ENCODE measurements around the gene DDR2. TPM values are rescaled to one million over a fixed set of nuclear protein-coding genes. Genes with fewer than 3 reads are reported as not detected.

DDR2 gene
- total RNA-seq, 2 donors from 2014 or later: 14.2 to 27.0 TPM

DNA sequence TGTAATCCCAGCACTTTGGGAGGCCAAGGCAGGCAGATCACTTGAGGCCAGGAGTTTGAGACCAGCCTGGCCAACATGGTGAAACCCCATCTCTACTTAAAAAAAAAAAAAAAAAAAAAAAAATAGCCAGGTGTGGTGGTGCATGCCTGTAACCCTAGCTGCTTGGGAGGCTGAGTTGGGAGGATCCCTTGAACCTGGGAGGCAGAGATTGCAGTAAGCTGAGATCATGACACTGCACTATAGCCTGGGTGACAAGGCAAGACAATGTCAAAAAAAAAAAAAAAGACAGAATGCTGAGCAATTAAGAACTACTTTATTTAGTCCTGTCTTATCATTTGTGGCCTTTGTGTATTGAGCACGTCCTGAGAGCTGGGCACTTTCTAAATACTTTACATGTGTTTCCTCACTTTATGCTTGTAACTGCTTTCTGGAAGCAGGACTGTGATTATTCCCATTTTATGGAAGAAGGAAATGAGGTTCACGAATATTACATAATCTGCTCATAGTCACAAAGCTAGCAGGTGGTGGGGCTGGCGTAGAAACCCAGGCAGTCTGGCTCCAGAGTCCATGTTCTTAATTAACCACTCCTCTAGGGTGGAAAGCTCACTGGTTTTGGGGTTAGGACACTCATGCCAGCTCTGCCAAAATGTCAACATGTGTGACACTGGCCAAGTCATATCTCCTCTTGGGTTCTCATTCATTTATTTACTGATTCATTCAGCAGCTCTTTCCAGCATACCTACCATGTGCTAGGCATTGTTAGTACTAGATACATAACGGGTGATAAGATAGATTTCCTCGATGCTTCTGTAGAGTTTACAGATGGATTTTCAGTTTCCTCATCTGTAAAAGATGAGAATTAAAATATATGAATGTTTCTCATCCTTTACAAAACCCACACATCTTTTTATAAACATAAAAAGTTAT is 57.7 kb downstream of the DDR2 start:
- TF ChIP-seq, protein P1, sequence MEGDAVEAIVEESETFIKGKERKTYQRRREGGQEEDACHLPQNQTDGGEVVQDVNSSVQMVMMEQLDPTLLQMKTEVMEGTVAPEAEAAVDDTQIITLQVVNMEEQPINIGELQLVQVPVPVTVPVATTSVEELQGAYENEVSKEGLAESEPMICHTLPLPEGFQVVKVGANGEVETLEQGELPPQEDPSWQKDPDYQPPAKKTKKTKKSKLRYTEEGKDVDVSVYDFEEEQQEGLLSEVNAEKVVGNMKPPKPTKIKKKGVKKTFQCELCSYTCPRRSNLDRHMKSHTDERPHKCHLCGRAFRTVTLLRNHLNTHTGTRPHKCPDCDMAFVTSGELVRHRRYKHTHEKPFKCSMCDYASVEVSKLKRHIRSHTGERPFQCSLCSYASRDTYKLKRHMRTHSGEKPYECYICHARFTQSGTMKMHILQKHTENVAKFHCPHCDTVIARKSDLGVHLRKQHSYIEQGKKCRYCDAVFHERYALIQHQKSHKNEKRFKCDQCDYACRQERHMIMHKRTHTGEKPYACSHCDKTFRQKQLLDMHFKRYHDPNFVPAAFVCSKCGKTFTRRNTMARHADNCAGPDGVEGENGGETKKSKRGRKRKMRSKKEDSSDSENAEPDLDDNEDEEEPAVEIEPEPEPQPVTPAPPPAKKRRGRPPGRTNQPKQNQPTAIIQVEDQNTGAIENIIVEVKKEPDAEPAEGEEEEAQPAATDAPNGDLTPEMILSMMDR (IDR thresholded peaks at IDR 0.05): no peak
- TF ChIP-seq POLR2A (IDR thresholded peaks at IDR 0.05) (no peak), POLR2AphosphoS5 (IDR thresholded peaks at IDR 0.05) (no peak)
- Histone ChIP-seq H3K4me1 (replicated peaks) (peaks cover 3% of the 10 kb centered on the region), H3K36me3 (no peaks in the 10 kb centered on the region), H3K27ac (peak overlapping the region; percentile 27 to 38), H3K4me3 (no peak overlapping the region), H3K9me3 (no peaks in the 10 kb centered on the region), H3K27me3 (replicated peaks; ENCODE audit: insufficient read depth) (no peaks in the 10 kb centered on the region)
- 73% methylated on average over 5 of the region's 5 CpGs for WGBS
- intact Hi-C loops (cut with DNase I): no loop called here
- no peak for DNase-seq (ENCODE audit: low spot score)

DNA sequence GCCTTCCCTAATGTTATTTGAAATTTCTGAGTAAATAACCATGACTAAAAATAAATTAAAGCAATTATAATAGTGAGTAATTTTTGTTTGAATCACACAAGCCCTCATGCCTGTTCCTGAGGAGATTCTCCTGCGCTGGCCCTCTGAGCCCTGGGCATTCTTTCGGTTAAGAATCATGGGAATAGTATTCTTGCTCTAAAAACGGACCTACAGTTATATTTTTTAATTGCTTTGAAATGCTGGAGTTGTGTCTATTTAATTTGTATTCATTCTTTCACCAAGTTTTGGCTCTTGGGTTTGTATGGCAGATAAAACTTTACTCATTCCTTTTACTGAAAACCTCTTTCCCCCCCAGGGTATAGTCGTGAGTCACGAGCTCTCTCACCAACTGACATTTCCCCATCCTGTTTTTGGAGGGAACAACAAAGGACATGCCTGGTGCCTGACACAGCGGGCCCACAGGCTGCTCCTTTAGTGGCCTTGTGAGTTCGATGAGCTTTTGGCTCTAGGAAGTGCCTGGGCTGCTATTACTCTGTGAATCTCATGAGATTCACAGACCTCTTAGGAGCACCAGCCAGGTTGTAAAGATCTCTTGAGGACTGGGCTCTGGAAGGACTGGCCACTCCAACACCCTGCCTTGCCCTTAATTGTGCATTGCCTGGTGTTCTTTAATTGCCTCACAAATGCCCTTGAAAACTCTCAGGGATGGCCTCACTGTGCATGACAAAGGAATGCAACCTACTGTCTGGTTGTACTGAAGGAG is 58.6 kb downstream of the DDR2 start:
- TF ChIP-seq, protein P1 (IDR thresholded peaks at IDR 0.05): no peak
- TF ChIP-seq POLR2AphosphoS5 (IDR thresholded peaks at IDR 0.05): peak; percentile 85
- Histone ChIP-seq H3K4me3 (no peak overlapping the region), H3K36me3 (no peaks in the 10 kb centered on the region), H3K9me3 (no peaks in the 10 kb centered on the region), H3K4me1 (replicated peaks) (peaks cover 6% of the 10 kb centered on the region), H3K27ac (peak overlapping the region; percentile 27 to 38), H3K27me3 (replicated peaks; ENCODE audit: insufficient read depth) (no peaks in the 10 kb centered on the region)
- intact Hi-C loops (cut with DNase I): no loop called here
- WGBS: 33% methylated on average over 7 of the region's 7 CpGs
- DNase-seq (ENCODE audit: low spot score): peak; percentile 68

DNA sequence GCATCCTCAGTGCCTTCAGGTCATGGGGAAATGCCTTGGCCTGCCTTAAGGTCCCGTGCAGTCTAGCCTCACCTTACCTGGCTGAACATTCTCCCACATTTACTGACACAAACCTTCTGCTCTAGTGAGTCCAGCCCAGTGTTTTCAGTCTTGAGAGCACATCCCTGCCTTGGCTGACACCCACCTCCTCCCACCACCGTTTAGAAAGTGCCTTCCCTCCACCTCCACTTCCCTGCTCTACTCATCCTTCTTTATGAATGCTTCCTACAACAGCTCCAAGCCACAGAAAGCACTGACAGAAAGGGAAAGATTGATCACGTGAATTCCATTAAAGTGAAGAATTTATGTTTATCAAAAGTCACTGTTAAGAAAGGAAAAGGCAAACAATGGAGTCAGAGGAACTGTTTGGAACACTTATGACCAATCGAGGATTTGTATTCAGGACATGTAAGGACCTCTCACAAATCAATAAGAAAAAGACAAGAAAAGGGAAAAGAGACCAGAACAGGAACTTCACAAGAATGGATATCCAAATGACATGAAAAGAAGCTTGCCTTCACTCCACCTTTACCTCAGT is 59.8 kb downstream of the DDR2 start:
- Histone ChIP-seq H3K4me1 (replicated peaks) (peaks cover 7% of the 10 kb centered on the region), H3K36me3 (no peaks in the 10 kb centered on the region), H3K27ac (no peak overlapping the region), H3K9me3 (no peaks in the 10 kb centered on the region), H3K4me3 (no peak overlapping the region), H3K27me3 (replicated peaks; ENCODE audit: insufficient read depth) (no peaks in the 10 kb centered on the region)
- 58% methylated on average over 4 of the region's 4 CpGs for WGBS
- no peak for TF ChIP-seq POLR2AphosphoS5 (IDR thresholded peaks at IDR 0.05)
- TF ChIP-seq, protein P1 (IDR thresholded peaks at IDR 0.05): no peak
- no peak for TF ChIP-seq POLR2A (IDR thresholded peaks at IDR 0.05)
- DNase-seq (ENCODE audit: low spot score): no peak
- intact Hi-C loops (cut with DNase I): no loop called here

DNA sequence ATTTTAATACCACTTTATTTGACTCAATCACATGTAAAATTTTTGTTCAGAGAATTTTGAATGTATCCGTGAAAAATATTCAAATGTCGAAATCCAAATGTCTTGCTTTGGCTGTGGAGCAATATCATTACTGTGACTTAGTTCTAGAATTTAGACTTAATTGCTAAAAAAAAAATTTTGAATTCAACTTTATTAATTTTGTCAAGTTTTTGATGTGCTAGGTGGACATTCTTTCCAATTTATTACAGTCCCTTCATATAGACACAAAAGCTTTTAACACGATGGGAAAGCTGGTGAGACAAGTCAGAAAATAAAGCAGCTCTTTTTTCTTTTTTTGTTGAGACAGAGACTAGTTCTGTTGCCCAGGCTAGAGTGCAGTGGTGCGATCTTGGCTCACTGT is 62.6 kb downstream of the DDR2 start:
- no peaks in the 10 kb centered on the region for H3K36me3 ChIP-seq
- TF ChIP-seq, protein P1 (IDR thresholded peaks at IDR 0.05): no peak
- TF ChIP-seq POLR2AphosphoS5 (IDR thresholded peaks at IDR 0.05): no peak
- no peak for TF ChIP-seq POLR2A (IDR thresholded peaks at IDR 0.05)
- H3K9me3 ChIP-seq: no peaks in the 10 kb centered on the region
- no peaks in the 10 kb centered on the region for H3K27me3 ChIP-seq (replicated peaks; ENCODE audit: insufficient read depth)
- intact Hi-C loops (cut with DNase I): no loop called here
- no peak for DNase-seq (ENCODE audit: low spot score)
- H3K4me3 ChIP-seq: no peak overlapping the region
- H3K4me1 ChIP-seq (replicated peaks): peaks cover 7% of the 10 kb centered on the region
- 78% methylated on average over 4 of the region's 4 CpGs for WGBS
- no peak overlapping the region for H3K27ac ChIP-seq
